Activated T-cell treated with anti-CD3 and anti-CD28 coated beads, Interleukin-2, amount 50 U/mL, for 24 hours (primary cell): Measurements from ENCODE around the gene PLD1.

Experiments
- DNase-seq: peaks from one replicate; pipeline ENCODE4 v3.0.0-alpha.2; 2020
- H3K27ac Mint-ChIP-seq: 2 replicates; pipeline ENCODE4 v1.8.0; 2020; ENCODE audit warnings: mild to moderate bottlenecking, mixed read lengths
- H3K27me3 Mint-ChIP-seq: 2 replicates; pipeline ENCODE4 v1.8.0; 2020; ENCODE audit warnings: mixed read lengths
- H3K36me3 Mint-ChIP-seq: 2 replicates; pipeline ENCODE4 v1.8.0; 2020; ENCODE audit warnings: low read depth, mixed read lengths
- H3K4me1 Mint-ChIP-seq: 2 replicates; pipeline ENCODE4 v1.8.0; 2020; ENCODE audit warnings: low read depth, mixed read lengths
- H3K4me3 Mint-ChIP-seq: 2 replicates; pipeline ENCODE4 v1.8.0; 2020; ENCODE audit warnings: mild to moderate bottlenecking, moderate library complexity, mixed read lengths
- H3K9me3 Mint-ChIP-seq: 2 replicates; pipeline ENCODE4 v1.8.0; 2020; ENCODE audit warnings: mixed read lengths

The PLD1 gene

DNA sequence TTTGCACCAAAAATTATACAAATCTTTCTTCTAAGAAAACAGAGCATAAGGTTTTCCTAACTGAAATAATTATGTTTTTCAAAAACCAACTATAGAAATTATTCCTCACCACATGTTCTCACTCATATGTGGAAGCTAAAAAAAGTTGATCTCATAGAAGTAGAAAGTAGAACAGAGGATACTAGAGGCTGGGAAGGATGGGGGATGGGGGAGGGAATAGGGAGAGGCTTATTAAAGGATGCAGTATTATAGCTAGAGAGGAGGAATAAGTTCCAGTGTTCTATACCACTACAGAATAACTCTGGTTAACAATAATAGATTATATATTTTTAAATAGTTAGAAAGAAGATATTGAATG is 20.2 kb upstream of the PLD1 start:
- Mint-ChIP-seq H3K4me3 (no peak overlapping the region), H3K27me3 (peaks cover 8% of the 10 kb centered on the region), H3K27ac (no peak overlapping the region), H3K4me1 (peaks cover 13% of the 10 kb centered on the region), H3K9me3 (no peaks in the 10 kb centered on the region), H3K36me3 (no peaks in the 10 kb centered on the region)
- no peak for DNase-seq

DNA sequence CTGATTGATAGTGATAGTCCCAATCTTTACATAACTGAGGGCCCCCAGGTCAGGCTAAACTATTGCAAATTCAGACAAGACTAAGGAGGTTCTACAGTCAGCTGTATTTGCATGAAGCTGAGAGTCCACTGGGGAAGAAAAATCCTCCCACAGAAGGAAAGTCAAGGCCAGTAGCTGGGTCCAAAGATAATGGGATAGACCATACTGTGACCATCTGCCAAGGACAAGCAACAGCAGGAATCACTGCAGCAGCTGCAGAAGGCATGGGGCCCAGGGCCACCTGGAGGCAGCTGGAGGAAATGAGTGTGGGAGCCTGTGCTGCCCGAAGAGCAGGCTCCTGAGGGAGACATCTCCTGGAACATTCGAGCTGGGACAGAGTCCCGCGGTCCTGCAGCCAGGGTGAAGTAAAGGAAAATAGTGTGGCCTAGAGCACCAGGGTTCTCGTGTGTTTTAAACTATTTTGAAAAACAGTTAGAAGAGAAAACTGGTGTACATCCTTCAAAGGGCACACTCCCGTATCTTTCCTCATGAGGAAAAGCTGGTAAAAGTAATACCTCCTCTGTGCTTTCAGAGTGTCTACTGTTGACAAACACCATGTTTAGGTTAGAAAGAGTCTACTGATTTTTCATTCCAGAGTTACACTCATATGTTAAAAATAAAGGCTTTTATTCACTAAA is 19.7 kb upstream of the PLD1 start:
- Mint-ChIP-seq H3K27ac (no peak overlapping the region), H3K36me3 (no peaks in the 10 kb centered on the region), H3K4me3 (no peak overlapping the region), H3K4me1 (peaks cover 13% of the 10 kb centered on the region), H3K27me3 (peaks cover 12% of the 10 kb centered on the region), H3K9me3 (no peaks in the 10 kb centered on the region)
- no peak for DNase-seq

DNA sequence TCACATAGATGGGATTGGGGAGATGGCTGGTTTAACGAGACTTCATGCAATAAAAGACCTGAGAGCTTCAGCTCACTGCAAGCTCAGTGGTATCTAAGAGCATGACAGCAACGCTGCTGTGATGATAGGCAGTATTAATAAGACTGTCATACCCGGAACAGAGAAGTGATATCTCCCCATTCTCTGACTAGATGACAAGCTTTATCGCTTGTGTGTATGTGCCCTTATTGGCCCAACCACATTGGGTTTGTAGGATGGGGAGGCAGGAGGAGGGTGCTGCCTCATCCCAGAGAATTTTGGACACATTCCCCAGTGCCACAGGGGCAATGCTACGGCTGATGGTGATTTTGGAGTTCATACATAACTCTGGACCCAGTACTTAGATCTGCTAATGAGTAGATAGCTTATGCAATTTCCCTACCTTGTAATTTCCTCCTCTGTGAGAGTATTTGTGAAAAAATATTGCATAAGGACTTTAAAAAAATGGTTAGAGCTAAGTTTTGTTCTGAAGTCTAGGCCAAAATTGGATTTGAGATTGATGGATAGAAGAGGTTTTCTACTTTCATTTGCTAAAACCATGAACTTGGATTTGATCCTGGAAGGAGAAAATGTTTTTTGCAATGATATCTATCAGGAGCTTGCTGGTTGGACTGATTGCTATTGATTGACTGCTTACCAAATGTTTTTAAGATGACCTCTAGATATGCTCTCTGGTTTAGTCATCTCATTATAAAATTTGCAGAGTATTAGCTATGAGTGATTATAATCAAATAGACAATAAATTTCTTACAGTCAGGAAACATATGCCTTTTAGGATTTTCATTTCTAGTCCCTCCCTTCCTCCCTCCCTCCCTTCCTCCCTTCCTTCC is 18.9 kb upstream of the PLD1 start:
- Mint-ChIP-seq H3K36me3 (no peaks in the 10 kb centered on the region), H3K9me3 (no peaks in the 10 kb centered on the region), H3K27me3 (peaks cover 15% of the 10 kb centered on the region), H3K4me3 (no peak overlapping the region), H3K4me1 (peaks cover 13% of the 10 kb centered on the region), H3K27ac (no peak overlapping the region)
- no peak for DNase-seq

DNA sequence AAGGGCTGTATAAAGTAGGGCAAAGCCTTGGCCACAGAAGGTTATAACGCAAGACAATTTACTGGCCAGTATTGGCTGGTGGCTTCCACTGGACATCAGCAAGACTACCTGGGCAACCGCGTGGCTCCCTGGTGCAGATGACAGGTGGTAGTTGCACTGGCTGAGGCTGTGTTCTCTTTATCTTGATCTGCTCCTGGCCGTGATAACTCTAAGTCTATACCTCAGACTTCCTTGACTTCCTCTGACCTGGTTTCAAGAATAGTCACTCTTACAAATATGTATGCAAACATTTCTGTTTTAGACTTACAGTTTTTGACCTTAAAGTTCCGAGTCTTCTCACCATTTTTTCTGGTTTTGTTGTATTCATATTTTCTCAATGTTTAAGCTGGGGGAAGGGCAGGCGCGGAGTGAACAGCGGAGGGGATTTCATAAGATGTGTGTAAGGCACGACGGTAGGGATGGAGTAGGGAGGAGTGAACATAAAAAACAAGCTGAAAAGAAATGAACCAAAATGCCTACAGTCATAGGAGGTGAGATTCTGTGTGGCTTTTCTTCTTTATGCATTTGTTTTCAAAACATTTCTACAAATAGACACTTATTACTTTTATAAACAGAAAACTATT is 17.7 kb upstream of the PLD1 start:
- peak overlapping the region; percentile 15 for H3K27ac Mint-ChIP-seq
- no peak for DNase-seq
- H3K27me3 Mint-ChIP-seq: peaks cover 15% of the 10 kb centered on the region
- no peaks in the 10 kb centered on the region for H3K36me3 Mint-ChIP-seq
- peak overlapping the region; percentile 3 for H3K4me3 Mint-ChIP-seq
- peaks cover 13% of the 10 kb centered on the region for H3K4me1 Mint-ChIP-seq
- no peaks in the 10 kb centered on the region for H3K9me3 Mint-ChIP-seq

DNA sequence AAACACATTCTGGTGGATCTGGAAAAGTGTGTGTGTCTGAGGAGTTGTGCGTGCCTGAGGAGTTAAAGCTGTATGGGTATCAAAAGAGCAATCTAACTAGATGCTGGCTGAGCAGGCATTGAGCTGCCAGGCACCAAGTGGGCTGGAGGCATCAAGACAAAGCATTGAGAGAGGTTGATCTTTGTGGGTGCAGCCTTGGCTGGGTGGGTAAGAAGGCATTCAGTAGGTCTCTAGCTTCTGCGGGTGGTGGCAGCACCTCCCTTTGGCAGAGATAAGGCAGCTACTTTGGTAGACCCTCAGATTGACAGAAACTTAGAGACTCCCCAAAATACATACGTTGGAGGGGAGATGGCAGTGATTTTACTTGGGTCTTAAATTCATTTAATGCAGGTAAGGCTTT is 17.1 kb upstream of the PLD1 start:
- Mint-ChIP-seq H3K27ac (no peak overlapping the region), H3K27me3 (peaks cover 15% of the 10 kb centered on the region)

DNA sequence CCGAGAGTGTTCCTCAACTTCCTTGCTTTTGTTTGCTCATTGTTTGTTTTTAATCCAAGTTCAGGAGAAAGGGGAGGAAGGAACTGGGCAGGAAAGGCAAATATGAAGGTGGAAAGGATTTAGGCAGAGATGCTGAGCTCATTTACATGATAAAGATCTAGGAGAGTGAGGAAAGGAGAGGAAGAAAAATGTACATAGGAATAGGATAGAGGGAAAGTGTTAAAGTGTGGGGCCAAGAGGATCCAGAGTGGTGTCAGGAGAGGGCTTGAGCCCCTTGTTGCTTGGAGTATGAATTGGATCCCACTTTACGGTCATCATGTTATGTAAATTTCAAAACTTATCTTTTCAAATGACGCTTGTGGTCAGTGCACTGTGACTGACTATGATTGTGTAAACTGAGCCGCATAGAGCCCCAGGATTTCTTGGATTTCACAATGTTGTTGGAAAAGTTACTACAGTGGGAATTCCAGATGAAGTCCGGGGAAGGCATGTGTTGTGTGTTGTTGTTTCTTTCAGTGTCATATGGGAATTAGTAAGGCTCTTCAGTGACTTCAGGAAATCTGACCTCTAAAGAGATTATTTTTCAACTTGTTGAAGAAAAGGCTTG is 15.0 kb upstream of the PLD1 start:
- peaks cover 15% of the 10 kb centered on the region for H3K27me3 Mint-ChIP-seq
- H3K9me3 Mint-ChIP-seq: no peaks in the 10 kb centered on the region
- H3K27ac Mint-ChIP-seq: no peak overlapping the region
- H3K4me1 Mint-ChIP-seq: peaks cover 26% of the 10 kb centered on the region
- no peak overlapping the region for H3K4me3 Mint-ChIP-seq
- DNase-seq: no peak
- no peaks in the 10 kb centered on the region for H3K36me3 Mint-ChIP-seq

More for the DNA sequence above, 17.1 kb upstream of the PLD1 start:
- no peak overlapping the region for H3K4me3 Mint-ChIP-seq
- no peak for DNase-seq
- H3K9me3 Mint-ChIP-seq: no peaks in the 10 kb centered on the region
- H3K4me1 Mint-ChIP-seq: peaks cover 13% of the 10 kb centered on the region
- H3K36me3 Mint-ChIP-seq: no peaks in the 10 kb centered on the region

DNA sequence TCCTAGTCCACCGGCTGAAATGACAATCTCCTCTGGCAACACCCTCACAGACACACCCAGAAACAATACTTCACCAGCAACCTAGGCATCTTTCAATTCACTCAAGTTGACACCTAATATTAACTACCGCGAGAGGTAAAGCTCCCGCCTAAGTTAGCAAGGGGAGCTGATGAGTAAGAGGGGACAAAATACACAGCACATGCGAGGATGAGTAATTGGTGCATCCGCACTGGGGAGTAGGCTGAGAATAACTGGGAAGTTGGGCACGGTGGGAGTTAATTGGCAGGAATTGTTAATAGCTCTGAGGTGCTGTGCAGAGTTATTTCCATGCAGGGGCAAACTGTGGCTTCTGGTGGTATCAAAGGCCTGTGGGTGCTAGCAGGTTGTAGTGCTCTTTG is 14.5 kb upstream of the PLD1 start:
- Mint-ChIP-seq H3K36me3 (no peaks in the 10 kb centered on the region), H3K9me3 (no peaks in the 10 kb centered on the region), H3K27me3 (peaks cover 15% of the 10 kb centered on the region), H3K4me3 (no peak overlapping the region), H3K27ac (no peak overlapping the region), H3K4me1 (peaks cover 26% of the 10 kb centered on the region)
- no peak for DNase-seq

DNA sequence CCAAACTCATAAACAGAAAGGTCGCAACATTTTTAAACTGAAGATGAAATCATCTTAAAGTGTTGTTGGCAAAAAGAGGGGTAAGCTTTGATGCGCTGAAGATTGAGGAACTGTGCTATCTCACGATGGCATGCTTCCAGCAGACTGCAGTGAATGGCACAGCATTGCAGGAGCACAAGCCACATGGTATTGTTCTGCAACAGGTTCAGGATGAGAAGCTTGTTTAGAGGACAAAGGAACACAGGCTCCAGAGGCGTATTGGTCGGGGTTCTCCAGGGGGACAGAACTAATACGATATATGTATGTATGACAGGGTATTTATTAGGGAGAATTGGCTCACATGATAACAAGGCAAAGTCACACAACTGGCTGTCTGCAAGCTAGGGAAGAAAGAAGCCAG is 13.8 kb upstream of the PLD1 start:
- Mint-ChIP-seq H3K27me3 (peaks cover 18% of the 10 kb centered on the region), H3K27ac (no peak overlapping the region), H3K4me1 (peaks cover 26% of the 10 kb centered on the region), H3K9me3 (no peaks in the 10 kb centered on the region), H3K36me3 (no peaks in the 10 kb centered on the region), H3K4me3 (no peak overlapping the region)
- no peak for DNase-seq

DNA sequence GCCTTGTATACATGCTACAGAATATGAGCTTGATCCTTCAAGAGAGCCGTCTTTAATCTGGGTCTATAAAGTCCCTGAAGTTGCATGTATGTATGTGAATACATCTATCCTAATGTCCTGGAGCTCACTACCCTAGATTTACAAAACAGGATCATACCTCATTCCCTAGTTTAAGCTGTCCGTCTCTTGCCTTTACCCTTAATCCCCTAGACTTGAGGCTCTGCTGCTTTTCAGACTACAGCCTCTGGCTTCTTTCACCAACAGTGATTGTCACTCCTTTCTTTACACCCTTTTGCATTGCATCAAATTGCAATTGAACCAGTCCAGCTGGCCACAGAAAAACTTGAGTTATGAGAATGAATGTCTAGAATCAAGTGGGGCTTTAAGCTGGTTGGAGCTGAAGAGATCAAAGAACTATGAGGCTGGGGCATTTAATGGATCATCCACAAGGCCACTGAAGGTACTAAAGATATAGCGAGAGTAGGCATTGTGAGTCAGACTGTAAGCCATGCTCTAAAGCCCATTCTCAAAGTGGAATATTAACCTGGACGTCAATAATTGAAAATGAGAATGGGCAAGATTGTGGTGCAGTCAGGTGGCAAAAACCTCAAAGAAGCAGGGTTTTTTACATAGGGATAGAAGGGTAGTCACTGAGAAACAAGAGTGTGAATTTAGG is 12.3 kb upstream of the PLD1 start:
- Mint-ChIP-seq H3K36me3 (no peaks in the 10 kb centered on the region), H3K9me3 (no peaks in the 10 kb centered on the region), H3K4me1 (peaks cover 20% of the 10 kb centered on the region), H3K4me3 (no peak overlapping the region), H3K27ac (no peak overlapping the region), H3K27me3 (peaks cover 19% of the 10 kb centered on the region)
- DNase-seq: no peak

DNA sequence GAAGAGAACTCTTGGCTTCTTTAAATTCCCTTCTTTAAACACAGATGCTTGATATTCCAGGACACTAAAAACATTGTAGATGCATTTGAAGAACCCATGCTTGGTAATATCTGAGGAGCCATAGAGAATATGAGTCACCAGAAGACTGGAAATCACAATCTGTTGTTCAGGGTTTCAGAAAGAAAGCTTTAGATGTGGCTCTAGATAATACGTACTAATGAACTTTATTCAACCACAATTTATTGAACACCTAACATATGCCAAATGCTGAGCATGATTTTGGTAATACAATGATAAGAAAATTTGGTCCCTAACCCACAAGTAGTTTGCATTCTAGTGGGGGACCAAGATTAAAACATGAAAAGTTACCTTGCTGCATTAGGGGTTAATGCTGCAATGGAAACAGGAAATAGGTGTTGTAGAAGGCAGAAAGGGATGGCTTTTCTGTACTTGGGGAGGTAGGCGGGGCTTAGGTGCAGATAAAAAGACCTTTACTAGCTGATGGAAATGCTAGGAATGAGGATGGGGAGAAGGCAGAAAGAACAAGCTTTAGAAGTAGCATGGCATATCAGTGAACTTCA is 11.6 kb upstream of the PLD1 start:
- Mint-ChIP-seq H3K27ac (no peak overlapping the region), H3K4me3 (no peak overlapping the region), H3K4me1 (peaks cover 15% of the 10 kb centered on the region), H3K27me3 (peaks cover 15% of the 10 kb centered on the region), H3K9me3 (no peaks in the 10 kb centered on the region), H3K36me3 (no peaks in the 10 kb centered on the region)
- no peak for DNase-seq

DNA sequence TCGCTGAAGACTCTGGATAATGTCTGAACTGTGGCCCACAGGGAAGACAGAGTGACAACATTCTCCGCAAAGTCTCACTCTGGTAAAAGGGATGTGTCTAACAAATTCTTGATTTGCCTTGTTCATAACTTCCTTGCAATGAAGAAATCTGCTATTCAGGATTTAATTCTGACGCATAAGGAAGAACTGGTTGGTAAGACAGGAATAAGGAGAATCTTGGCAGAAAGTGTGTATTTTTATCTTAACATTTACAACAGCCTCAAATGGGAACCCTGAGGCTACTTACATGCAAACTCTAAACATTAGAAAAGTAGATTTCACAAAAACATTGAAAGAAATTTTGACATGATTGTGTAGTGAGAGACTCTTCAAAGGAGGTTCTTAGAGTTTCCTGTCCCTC is 10.8 kb upstream of the PLD1 start:
- Mint-ChIP-seq H3K9me3 (no peaks in the 10 kb centered on the region), H3K4me1 (peaks cover 13% of the 10 kb centered on the region), H3K27me3 (peaks cover 16% of the 10 kb centered on the region), H3K27ac (no peak overlapping the region), H3K36me3 (no peaks in the 10 kb centered on the region), H3K4me3 (no peak overlapping the region)
- DNase-seq: no peak

DNA sequence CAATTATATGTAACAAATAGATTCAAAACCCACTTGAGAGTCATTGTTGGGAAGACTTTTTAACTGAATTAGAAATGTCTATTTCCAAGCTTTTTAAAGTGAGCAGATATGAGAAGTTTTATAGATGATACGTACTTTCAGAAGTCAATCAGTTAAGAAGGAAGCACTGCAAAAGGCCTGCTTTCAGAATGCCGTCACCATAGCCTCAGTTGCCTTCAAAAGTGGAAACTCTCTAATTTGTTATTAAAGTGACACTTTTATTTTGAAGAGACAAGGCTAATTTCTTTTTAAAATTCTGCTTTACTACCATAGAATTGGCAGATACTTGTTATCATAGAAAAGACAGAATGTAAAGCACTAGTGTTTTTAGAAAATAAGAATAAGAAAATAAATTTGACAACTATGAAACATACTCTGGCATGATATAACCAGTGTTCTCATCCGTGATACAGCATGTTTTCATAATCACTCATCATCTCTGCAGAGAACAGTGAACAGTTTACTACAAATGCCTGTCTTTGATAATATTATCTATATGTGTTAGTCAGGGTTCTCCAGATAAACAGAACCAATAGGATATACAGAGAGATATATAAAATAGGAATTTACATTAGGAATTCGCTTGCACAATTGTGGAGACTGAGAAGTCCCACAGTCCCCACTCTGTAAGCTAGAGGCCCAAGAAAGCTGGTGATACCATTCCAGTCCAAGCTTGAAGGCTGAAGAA is 7.0 kb upstream of the PLD1 start:
- Mint-ChIP-seq H3K36me3 (no peaks in the 10 kb centered on the region), H3K4me1 (peaks cover 27% of the 10 kb centered on the region), H3K9me3 (no peaks in the 10 kb centered on the region), H3K4me3 (no peak overlapping the region), H3K27me3 (peaks cover 25% of the 10 kb centered on the region), H3K27ac (no peak overlapping the region)
- DNase-seq: no peak

DNA sequence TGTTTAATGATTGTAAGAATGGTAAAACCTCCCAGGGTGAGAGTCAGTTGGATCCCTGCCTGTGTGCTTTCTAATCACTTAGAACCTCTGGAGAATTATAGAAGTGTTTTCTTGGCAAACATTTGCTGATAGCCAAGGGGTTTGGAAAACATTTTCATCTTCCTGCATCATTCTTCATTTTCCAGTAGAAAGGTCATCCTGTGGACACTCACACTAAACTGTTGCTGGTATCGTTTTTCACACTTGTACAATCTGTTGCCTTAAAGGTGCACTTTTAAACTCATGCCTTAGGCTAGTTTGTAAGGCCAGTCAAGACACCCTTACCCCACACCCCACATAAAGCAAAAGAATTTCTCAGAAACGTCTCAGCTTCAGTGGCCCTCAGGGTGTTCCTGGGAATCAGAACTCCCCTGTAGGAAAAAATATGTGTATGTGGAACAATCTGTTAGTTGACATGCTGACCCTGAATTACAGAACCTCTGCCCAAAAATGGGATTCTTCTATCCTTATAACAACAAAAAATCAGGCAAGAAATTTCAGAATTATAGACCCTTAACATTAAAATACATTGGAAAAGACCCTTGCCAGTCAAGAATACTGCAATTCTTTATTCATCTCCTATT is 5.8 kb upstream of the PLD1 start:
- Mint-ChIP-seq H3K4me1 (peaks cover 20% of the 10 kb centered on the region), H3K4me3 (no peak overlapping the region), H3K27me3 (peaks cover 35% of the 10 kb centered on the region), H3K27ac (no peak overlapping the region), H3K36me3 (no peaks in the 10 kb centered on the region), H3K9me3 (no peaks in the 10 kb centered on the region)
- DNase-seq: no peak
